22Rv1 (cell line): Measurements from ENCODE around the gene NR4A3.

Source experiments
- ZFX ChIP-seq: fragments of 450-650 bp; IDR thresholded peaks from 2 replicates; pipeline ENCODE4 v1.6.1; 2017; ENCODE audit warnings: antibody characterized with exemption, borderline replicate concordance
- TF ChIP-seq, protein P1 (sequence below): fragments of 450-650 bp; IDR thresholded peaks from 2 replicates; pipeline ENCODE4 v1.5.1; 2017; ENCODE audit warnings: mild to moderate bottlenecking

DNA sequence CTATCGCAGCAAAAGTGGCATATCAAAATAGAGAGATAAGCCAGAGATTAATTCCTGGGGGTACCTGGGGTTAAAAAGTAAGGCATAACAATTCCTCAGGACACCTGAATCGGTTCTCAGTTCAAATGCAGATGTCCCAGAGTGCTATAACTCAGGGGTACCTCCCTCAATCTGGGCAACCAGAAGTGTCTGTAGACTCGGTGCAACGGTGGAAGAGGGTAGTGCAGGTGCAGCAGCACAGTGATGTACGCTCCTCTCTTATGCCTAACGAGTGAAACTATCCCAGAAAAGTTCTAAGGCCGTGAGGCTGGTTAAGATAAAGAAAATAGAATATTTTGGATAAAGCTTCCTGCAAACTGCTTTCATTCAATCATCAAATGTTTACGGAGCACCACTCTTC, 7.9 kb upstream of the NR4A3 start:
- TF ChIP-seq, protein P1, sequence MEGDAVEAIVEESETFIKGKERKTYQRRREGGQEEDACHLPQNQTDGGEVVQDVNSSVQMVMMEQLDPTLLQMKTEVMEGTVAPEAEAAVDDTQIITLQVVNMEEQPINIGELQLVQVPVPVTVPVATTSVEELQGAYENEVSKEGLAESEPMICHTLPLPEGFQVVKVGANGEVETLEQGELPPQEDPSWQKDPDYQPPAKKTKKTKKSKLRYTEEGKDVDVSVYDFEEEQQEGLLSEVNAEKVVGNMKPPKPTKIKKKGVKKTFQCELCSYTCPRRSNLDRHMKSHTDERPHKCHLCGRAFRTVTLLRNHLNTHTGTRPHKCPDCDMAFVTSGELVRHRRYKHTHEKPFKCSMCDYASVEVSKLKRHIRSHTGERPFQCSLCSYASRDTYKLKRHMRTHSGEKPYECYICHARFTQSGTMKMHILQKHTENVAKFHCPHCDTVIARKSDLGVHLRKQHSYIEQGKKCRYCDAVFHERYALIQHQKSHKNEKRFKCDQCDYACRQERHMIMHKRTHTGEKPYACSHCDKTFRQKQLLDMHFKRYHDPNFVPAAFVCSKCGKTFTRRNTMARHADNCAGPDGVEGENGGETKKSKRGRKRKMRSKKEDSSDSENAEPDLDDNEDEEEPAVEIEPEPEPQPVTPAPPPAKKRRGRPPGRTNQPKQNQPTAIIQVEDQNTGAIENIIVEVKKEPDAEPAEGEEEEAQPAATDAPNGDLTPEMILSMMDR, result no peak
- TF ChIP-seq ZFX, result no peak
